G401.6 (cell line): ENCODE measurements around the gene AKAIN1.

Experiments used
- FAIRE-seq: peaks from 2 replicates; lab custom pipeline; 2012; peaks lifted over from hg19 to GRCh38; lab: Jason Lieb, UNC

Gene AKAIN1

GRCh38 chr18:5093902-5094301 lies 103.2 kb downstream of the AKAIN1 start:
- no peak for FAIRE-seq
